HG03520 (cell line): Measurements from ENCODE around the gene RPL3.

Experiments used
- ATAC-seq: cut with Tn5 transposase; IDR thresholded peaks from one replicate; pipeline ENCODE4 v1.9.1; 2021; ENCODE audit warnings: mild to moderate bottlenecking, moderate library complexity; ENCODE audit not compliant: unreplicated experiment

RPL3 gene

GRCh38 chr22:39301108-39301507 is 18.3 kb downstream of the RPL3 start:
- ATAC-seq: no peak

GRCh38 chr22:39300186-39300830 is 19.1 kb downstream of the RPL3 start:
- ATAC-seq: no peak

- ATAC-seq: no peak
These were observed 19.6 kb downstream of the RPL3 start for GRCh38 chr22:39299829-39300178.

- ATAC-seq: no peak
These were observed 21.0 kb downstream of the RPL3 start for GRCh38 chr22:39298241-39298987.

- ATAC-seq: no peak
These were observed 21.8 kb downstream of the RPL3 start for GRCh38 chr22:39297490-39298240.

GRCh38 chr22:39296981-39297489 is 22.4 kb downstream of the RPL3 start:
- no peak for ATAC-seq

- no peak for ATAC-seq
These were observed 22.9 kb downstream of the RPL3 start for GRCh38 chr22:39296535-39296934.

GRCh38 chr22:39294571-39295468 is 24.6 kb downstream of the RPL3 start:
- no peak for ATAC-seq

- no peak for ATAC-seq
These were observed 25.6 kb downstream of the RPL3 start for GRCh38 chr22:39293766-39294368.

GRCh38 chr22:39292561-39293074 is 26.8 kb downstream of the RPL3 start:
- no peak for ATAC-seq

GRCh38 chr22:39292031-39292462 is 27.4 kb downstream of the RPL3 start:
- no peak for ATAC-seq

- ATAC-seq: no peak
These were observed 27.9 kb downstream of the RPL3 start for GRCh38 chr22:39291523-39291922.

- ATAC-seq: no peak
These were observed 28.7 kb downstream of the RPL3 start for GRCh38 chr22:39290724-39291161.

- no peak for ATAC-seq
These were observed 29.3 kb downstream of the RPL3 start for GRCh38 chr22:39289975-39290720.

GRCh38 chr22:39289533-39289932 is 29.9 kb downstream of the RPL3 start:
- no peak for ATAC-seq

GRCh38 chr22:39288135-39288898 is 31.1 kb downstream of the RPL3 start:
- ATAC-seq: no peak

GRCh38 chr22:39287076-39287725 is 32.2 kb downstream of the RPL3 start:
- no peak for ATAC-seq

- ATAC-seq: no peak
These were observed 34.4 kb downstream of the RPL3 start for GRCh38 chr22:39284983-39285382.
